ENCODE measurements around the gene KLHL33.
"Not testable (repeated sequence)": the region's sequence is repeated elsewhere in the genome, so short reads cannot be mapped to it uniquely, and the experiment has no call there.

The KLHL33 gene

DNA sequence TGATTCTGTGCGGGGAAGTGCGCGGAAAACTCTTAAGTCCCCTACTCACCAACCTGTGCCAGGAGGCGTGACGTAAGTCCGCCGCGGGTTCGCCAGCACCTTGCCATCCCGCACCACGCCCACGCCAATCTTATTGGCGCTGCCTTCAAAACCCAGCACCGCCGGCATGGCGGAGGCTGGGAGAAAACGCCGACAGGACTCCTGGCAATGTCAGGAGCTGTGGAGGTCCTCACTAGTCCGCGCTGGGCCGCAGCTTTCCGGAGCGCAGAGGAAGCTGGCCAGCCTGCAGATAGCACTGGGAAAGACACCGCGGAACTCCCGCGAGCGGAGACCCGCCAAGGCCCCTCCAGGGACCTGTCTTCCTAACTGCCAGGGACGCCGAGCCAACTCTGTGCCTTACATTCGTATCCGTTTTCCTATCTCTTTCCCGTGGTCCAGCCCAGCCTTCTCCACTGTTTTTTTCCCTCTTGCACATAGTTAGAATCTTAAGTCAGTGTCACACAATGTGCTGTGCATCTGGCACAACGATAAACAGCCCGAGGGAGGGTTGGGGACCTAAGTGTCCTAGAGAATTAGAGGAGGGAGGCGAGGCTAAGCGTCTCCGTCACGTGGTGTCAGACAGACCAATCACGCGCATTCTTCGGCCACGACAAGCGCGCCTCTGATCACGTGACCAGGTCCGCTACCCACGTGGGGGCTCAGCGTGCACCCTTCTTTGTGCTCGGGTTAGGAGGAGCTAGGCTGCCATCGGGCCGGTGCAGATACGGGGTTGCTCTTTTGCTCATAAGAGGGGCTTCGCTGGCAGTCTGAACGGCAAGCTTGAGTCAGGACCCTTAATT is 18.8 kb upstream of the KLHL33 start, which contains the start of the genes APEX1 and OSGEP:
Gene APEX1 (plus strand): TSS at position 711 of the 839 bp plus-strand sequence. CDS start 420 bp downstream, outside the sequence.
Gene OSGEP (minus strand): TSS at position 297 of the 839 bp plus-strand sequence. CDS start 129 bp downstream, at position 168.
- in situ Hi-C loops (cut with MboI; ENCODE audit: low sequenced_read_pairs): no loop called here

DNA sequence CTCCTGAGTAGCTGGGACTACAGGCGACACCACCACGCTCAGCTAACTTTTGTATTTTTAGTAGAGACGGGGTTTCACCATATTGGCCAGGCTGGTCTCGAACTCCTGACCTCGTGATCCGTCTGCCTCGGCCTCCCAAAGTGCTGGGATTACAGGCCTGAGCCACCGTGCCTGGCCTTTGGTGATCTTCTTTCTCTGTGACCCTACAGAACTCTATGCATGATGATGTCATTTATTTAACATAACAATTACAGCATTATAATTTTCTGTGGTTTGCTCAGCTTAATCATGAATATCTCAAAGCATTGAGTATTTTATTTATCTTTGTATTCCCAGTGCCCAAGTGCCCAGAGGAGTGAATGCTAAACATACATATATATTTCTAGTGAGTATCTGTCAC is 16.9 kb upstream of the KLHL33 start:
- in situ Hi-C loops (cut with MboI; ENCODE audit: low sequenced_read_pairs): not testable (repeated sequence)

DNA sequence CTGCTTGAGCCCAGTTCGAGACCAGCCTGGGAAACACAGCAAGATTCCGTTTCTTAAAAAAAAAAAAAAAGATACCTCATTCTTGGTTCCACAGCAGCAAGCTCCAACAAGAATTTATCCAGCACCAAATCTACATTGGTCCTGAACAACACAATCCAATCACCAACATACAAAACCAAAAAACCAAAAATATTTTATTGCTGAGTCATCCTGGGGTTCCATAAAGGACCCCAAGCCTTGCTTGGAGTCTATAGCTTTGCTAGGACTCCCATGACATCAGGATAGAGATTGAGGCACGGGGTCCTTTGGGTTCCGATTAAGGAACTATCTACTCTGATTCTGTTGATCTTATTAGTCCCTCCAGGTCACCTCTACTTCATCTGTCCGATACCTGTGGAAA is 10.9 kb upstream of the KLHL33 start:
- in situ Hi-C loops (cut with MboI; ENCODE audit: low sequenced_read_pairs): no loop called here

DNA sequence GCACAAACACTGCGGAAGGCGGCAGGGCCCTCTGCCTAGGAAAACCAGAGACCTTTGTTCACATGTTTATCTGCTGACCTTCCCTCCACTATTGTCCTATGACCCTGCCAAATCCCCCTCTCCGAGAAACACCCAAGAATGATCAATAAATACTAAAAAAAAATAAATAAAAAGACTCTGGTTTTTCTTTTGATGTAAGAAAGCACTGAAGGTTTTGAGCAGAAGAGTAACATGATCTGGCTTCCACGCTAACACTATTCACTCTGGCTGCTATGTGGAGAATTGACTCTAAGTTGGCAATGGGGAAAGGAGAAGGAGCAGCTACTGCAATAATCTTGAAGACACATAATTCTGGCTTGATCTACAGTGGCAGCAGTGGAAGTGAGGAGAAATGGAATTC is 7.7 kb upstream of the KLHL33 start:
- in situ Hi-C loops (cut with MboI; ENCODE audit: low sequenced_read_pairs): not testable (repeated sequence)

DNA sequence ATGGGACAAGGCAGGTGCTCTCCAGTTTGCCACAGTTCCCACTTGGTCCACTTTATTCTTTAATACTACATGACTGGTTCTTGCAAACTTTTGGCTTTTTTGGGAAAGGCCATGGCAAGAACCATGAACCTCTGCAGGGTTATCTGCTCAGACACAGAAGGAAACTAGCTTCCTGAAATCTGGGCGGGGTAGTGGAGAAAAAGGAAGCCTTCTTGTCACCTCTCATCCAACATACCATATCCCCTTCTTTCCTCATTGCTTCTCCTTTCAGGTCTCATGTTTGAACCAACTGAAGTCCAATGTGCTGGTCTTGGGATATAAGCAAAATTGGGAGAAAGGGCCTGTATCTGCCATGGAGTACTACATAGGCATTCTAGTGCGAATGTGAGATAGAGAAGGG is 5.5 kb upstream of the KLHL33 start:
- in situ Hi-C loops (cut with MboI; ENCODE audit: low sequenced_read_pairs): no loop called here

DNA sequence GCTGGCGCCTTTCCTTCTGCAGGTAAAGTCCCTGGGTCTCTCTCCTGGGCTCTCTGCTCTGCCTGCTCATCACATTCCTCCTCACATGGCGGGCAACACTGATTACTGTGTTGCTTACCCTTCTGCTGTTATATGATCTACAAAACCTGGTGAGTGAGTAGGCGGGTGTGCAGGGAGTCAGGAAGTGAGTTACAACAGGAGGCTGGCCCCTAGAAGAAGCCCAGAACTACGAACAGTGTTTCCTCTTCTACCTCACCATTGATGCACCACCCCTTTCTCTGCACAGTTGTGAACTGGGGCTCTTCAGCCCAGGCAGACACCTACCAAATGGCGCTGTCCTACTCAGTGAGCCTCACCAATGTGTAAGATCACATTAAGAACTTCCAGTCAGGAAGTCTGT is 4.9 kb upstream of the KLHL33 start:
- in situ Hi-C loops (cut with MboI; ENCODE audit: low sequenced_read_pairs): no loop called here

DNA sequence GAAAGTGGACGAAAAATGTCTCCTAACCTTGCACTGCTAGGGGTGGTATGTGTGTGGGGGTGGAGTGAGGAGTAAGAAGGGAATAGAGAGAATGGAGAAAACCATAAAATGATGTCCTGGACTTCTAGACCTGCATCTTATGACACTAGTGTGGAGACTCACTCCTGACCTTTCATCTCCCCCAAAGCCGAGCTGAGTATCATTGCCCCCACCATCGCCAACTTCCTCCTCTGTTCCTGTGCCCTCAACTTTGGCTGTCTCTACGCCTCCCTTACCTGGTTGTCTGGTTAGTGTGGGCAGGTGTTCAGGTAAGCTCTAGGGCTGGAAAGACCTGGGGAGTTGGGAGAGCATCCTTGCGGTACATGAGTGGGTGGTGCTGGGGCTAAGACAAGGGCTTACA is 4.5 kb upstream of the KLHL33 start:
- in situ Hi-C loops (cut with MboI; ENCODE audit: low sequenced_read_pairs): no loop called here

DNA sequence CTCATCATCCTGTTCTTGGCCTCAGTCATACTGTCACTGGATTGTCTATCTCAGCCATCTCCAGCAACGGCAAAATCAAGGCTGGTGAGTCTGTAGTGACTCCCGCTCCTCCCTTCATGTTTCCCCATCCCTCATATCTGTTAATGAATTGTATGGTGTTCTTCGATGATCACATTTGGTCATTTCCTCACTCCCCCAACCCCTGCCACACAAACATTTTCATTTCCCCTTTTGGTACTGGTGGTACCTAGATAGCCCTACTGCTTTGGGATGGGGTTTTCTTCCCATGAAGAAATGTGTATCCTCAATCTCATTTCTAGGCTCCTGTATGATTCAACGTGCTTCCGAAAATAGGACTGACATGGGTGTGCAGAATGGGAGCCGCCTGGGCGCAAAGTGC is 2.7 kb upstream of the KLHL33 start:
- in situ Hi-C loops (cut with MboI; ENCODE audit: low sequenced_read_pairs): no loop called here

DNA sequence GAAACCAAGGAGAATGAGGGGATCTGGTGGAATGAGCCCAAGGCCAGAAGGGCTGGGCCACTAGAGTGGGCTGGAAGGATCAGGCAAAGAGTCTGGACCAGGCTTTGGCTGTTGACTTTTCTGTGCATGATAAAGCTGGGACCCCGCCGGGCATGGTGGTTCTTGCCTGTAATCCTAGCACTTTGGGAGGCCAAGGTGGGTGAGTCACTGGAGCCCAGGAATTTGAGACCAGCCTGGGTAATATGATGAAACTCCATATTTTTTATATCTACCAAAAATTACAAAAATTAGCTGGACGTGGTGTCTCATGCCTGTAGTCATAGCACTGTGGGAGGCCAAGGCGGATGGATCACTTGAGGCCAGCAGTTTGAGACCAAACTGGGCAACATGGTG is 393 bp upstream of the KLHL33 start:
- in situ Hi-C loops (cut with MboI; ENCODE audit: low sequenced_read_pairs): no loop called here

DNA sequence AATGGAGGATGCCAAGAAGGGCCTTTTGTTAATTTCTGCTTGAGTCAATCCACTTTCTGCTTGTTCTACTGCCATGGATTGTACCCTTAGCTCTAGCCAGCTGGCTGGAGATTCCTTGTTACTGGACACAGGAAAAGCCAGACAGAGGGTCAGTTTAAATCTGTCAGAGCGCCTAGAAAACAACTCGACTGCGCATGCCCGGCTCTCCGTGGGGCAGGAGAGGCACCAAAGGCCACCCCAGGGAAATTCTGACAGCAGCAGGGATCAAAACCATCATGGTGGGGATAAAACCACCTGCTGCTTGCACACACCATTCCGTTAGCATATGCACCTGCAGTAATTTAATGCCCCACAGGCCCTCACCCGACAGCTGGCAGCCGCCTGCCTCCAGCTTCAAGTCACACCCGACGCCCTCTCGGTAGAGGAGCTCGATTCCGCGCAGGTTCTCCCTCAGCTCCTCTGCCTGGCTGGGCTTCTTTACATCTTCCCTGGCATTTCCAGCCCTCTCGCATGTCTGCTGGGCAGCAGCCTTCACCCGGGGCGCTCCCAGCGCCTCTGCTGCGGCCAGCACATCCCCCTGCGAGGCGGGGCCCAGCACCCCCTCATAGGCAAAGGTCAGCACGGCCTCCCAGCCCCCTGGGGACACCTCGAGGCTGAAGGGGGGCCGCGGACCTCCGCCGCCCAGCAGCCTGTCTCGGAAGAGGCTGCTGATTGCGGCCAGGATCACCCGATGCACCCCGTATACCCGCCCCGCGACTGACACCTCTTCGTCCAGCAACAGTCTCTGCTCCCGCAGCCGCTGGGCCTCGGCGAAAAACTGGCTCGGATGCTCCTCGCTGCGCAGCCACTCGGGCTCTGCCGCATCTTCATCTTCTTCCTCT is 1.0 kb downstream of the KLHL33 start:
- in situ Hi-C loops (cut with MboI; ENCODE audit: low sequenced_read_pairs): no loop called here

DNA sequence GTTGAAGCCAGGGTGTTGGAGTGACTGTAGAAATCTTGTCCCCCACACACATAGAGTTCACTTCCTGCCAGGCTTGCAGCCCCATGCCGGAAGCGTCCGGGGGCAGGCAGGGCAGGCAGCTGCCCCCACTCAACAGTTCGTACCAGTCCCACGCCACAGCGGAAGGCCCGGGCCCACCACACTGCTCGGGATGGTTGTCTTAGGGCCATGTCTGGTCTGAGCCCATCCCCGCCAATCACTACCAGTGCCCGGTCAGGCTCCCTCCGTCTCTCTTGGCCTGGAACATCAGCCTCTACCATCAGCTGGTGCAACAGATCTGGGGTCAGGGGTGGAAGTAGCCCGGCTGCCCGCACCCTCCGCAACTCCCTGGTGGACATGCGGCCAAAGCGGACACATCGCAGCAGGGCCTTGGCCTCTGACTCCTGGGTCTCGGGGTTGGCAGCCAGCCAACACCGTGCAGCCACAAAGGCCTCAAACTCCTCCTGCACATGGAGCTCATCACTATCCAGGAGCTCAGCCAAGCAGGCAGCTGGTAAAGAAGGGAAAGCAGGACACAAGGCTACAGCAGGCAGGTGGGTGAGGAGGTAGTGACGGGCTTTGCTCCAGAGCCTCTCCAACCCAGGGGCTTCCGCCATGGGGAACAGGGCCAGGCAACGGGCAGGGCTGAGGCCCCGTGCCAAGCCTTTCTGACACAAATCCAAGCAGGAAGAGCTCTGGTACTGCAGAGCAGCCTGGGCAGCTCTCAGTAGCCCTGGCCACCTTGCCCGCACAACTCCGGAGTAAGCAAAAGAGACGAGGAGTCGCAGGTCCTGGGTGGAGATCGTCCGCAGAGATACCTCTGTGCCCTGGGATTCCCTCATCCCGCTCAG is 5.9 kb downstream of the KLHL33 start:
- in situ Hi-C loops (cut with MboI; ENCODE audit: low sequenced_read_pairs): no loop called here

DNA sequence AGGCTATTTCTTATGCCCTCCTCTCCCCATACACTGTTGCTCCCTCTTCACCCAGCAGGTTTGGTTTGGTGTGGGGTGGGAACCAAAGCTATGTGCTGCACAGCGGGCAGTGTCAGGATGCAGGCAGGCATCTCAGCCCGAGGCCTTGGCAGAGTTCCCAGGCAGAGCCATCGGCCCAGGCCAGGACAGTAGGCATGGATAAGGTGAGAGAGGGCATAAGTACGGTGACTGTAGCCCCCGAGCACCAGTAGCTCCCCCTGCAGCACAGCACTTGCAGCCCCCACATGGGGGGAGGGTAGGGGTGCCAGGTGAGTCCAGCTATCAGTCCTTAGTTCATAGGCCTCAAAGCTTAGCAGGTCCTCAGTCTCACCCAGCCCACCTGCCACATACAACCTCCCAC is 7.2 kb downstream of the KLHL33 start:
- in situ Hi-C loops (cut with MboI; ENCODE audit: low sequenced_read_pairs): no loop called here

DNA sequence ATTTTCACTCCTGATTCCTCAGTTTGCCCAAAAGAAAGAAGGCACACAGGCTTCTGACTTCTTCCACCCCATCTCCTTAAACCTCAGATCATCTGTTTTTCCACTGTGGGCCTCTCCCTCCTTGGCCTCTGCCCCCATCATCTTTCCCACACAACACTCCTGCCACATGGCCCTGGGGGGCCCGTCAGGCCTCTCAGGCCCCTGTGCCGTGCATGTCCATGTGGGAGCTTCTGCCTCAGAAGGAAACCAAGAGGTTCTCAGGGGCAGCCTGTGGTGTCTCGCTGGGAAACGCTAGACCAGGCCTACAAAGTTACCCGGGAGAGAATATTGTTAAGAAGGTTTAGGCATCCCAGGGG is 8.0 kb downstream of the KLHL33 start:
- in situ Hi-C loops (cut with MboI; ENCODE audit: low sequenced_read_pairs): no loop called here

DNA sequence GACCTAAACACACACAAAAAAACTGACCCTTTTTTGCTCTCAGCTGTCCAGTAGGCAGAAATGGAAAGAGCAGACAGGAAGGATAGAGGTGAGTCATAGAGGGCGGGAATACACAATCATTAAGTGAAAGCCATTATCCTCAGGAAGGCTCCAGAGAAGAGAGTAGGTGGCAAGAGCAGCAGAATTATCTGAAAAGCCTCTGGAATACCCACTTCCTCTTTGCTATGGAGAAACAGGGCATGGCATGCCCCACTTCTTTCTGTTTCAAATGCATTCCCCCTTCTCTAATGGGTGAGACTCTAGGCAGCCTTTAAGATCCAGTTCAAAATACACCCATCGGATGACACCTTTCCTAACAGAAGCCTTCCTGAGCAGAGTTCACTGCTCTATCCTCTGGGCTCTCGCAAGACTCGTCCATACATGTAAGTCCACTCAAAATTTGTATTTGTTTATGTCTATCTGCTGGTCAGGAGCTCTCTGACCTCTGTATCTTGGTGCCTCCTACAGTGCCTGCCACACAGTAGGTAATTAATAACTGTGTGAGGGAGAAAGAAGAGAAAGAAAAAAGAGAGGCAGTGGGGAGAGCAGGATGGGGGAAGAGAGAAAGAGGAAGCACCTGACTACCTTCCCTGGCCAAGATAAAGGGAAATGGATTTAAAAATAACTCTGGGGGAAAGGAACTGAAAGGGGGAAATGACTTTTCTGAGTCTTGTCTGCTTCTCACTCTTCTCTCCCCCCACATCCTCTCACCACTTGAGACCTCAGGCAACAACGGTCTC is 8.5 kb downstream of the KLHL33 start:
- in situ Hi-C loops (cut with MboI; ENCODE audit: low sequenced_read_pairs): no loop called here

DNA sequence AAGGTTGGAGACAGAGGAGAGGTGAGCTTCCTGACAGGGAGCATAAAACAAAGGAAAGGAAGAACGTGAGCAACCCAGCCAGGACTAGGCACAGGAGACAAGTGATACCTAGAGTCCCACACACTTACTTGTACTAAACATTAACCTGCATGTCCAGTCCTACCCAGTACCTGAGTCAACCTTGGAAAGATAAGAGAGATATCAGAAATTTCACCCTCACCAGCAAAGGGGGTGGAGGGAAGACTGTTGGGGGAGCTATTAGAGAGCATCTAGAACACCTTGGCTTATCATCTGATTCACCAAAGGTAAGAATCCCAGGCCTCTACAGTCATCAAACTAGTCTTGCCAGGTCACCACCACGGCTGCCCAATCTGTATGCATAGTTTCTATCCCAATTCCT is 11.1 kb downstream of the KLHL33 start:
- in situ Hi-C loops (cut with MboI; ENCODE audit: low sequenced_read_pairs): no loop called here

DNA sequence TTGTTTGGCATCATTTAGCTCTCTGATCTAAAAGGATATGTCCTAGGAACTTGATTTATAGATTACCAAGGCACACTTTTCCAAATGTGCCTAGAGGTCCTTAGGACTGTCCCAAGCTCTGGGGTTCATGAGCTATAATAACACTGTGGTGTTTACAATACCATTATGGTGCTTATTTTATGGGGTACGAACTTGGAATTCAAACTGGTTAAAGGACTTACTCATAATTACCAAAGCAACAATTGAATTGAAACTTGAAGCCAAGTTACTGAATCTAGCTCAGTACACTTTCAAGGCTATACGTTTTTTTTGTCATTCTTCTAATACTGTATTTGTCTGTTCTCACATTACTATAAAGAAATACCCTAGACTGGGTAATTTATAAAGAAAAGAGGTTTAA is 13.1 kb downstream of the KLHL33 start:
- in situ Hi-C loops (cut with MboI; ENCODE audit: low sequenced_read_pairs): no loop called here

DNA sequence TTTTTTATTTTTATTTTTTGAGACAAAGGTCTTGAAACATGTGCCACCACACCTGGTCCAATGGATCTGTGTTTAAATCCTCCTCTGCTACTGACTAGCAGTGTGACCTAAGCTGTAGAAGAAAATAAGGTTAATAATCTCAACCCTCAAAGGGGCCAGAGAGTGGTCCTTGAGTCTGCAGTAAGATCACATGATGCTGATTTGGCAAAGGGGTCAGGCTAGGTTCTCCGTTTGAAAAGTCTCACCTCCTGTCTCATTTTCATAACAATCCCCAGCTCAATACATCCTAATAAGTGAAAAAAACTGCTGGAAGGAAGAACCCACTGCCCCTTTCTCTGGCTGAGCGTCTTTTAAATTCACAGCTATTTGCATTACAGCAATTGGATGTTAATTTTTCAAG is 14.7 kb downstream of the KLHL33 start:
- in situ Hi-C loops (cut with MboI; ENCODE audit: low sequenced_read_pairs): no loop called here

DNA sequence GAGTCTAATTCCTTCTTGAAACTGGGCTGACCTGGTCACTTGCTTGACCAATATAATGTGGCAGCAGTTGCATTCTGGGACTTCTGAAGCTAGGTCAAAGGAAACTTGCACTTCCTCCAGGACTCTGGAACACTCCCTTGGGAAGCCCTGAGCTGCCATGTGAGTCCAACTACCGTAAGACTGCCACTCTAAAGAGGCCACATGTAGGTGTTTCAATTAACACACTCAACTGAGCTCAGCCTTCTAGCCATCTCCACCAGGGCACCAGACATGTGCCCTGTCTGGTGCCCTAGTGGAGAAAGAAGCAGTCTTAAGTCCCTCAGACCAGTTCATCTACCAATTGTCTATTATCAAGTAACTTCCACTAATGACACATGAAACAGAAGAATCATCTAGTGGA is 16.5 kb downstream of the KLHL33 start:
- in situ Hi-C loops (cut with MboI; ENCODE audit: low sequenced_read_pairs): no loop called here

DNA sequence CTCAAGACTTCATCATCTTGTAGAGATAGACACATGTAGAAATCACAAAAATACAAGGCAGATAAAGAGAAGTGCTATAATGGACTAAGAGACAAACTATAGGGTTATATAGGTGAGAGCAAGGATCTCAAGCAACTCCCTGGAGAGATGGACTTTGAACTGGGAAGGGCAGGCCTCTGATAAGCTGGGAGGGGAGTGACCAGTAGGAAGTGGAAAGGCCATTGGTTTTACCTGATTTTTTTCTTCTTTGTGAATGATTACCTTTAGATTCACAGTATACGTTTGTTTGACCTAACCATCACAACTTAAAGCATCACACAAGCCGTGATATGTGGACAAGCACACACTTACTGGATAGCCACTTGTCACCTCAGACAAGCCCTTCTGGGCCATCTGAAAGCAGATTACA is 17.5 kb downstream of the KLHL33 start:
- in situ Hi-C loops (cut with MboI; ENCODE audit: low sequenced_read_pairs): no loop called here
